ENCODE measurements around the gene KRT81.

DNA sequence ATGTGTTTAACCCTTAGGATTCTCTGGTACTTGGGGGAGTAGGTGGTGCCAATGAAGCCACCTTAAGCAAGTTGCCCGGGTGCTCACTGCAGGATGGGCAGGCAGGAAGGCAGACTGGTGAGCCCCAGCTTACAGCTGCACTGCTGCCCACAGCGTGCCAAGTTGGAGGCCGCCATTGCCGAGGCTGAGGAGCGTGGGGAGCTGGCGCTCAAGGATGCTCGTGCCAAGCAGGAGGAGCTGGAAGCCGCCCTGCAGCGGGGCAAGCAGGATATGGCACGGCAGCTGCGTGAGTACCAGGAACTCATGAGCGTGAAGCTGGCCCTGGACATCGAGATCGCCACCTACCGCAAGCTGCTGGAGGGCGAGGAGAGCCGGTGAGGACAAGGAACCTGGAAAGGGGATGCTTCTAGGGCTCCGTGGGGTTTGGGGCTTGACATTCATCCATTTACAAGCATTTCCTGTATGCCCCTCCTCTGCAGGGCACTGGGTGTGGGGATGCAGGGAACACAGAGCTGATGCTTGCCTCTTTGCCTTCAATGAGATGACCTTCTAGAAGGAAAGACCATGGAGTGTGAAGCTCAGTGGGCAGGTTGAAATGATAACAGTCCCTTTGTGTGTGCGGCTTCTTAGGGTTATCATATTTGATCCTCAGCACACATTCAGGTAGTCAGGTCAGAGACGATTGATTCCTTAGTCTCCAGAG is 45.9 kb downstream of the KRT81 start:
- no peak for TF ChIP-seq EZH2 (IDR thresholded peaks at IDR 0.05; ENCODE audit: insufficient read depth, poor library complexity, severe bottlenecking)
- no peak for TF ChIP-seq EZH2phosphoT487 (IDR thresholded peaks at IDR 0.05; ENCODE audit: insufficient read depth, low read depth)
